HCT116 (cell line): ENCODE data around the gene TRIM27. TPM values are rescaled to one million over a fixed set of nuclear protein-coding genes. Genes with fewer than 3 reads are reported as not detected.

Experiments
- ATAC-seq: fragments of 200-7000 bp; cut with Tn5 transposase; 2 replicates; pipeline ENCODE4 v1.9.1; 2020; ENCODE audit warnings: mild to moderate bottlenecking, moderate library complexity
- Bru-seq: library from RNA; stranded (reverse); fragments of 400-500 nt; gene quantifications from one replicate; lab custom pipeline; 2021; lab: Mats Ljungman, UMichigan
- BruChase-seq, 2 experiments: library from RNA; stranded (reverse); fragments of 400-500 nt; gene quantifications; one replicate each; lab custom pipeline; 2021; lab: Mats Ljungman, UMichigan
- BruUV-seq: library from RNA; stranded (reverse); fragments of 400-500 nt; replicated peaks from 2 replicates; lab custom pipeline; 2021; lab: Mats Ljungman, UMichigan
- CTCF ChIA-PET: fragments of 300-600 bp; sonication (Branson Sonifier 250); formaldehyde crosslinking; loops from one replicate; lab custom pipeline; 2021; ENCODE audit warnings: antibody characterized with exemption; lab: Charles Lee
- POLR2A ChIA-PET: fragments of 300-600, 350-600 bp; sonication (Branson Sonifier 250); formaldehyde crosslinking; loops from one replicate; lab custom pipeline; 2021; ENCODE audit warnings: antibody characterized with exemption; lab: Charles Lee
- RAD21 ChIA-PET, 2 experiments: fragments of 300-600 bp; sonication (Branson Sonifier 250); formaldehyde crosslinking; loops; one replicate each; lab custom pipeline; 2023; ENCODE audit warnings: low total read pairs in 2 of 2; ENCODE audit not compliant: uncharacterized antibody in 2 of 2, unreplicated experiment in 2 of 2, low non-redundant PET in 1 of 2; lab: Charles Lee
- DNase-seq: peaks from one replicate; pipeline ENCODE4 v3.0.0-alpha.2; 2010; ENCODE audit warnings: low read depth, low spot score
- H2AFZ ChIP-seq: fragments of 200-600 bp; shearing (Covaris generic), sonication (generic); 2 replicates; pipeline ENCODE4 v1.6.1; 2017; ENCODE audit warnings: low read depth, mixed run types, mixed read lengths, antibody characterized with exemption, low read length; ENCODE audit not compliant: poor library complexity, severe bottlenecking
- H3K27ac ChIP-seq: 2 replicates; pipeline ENCODE4 v1.5.1; 2012; ENCODE audit warnings: low read depth, low read length
- H3K27me3 ChIP-seq: fragments of 200-600 bp; sonication (generic); 2 replicates; pipeline ENCODE4 v1.6.1; 2016; ENCODE audit warnings: mixed run types, low read length, mixed read lengths; ENCODE audit not compliant: insufficient read depth
- H3K36me3 ChIP-seq, 2 experiments: fragments of 200-500 bp in 1 of 2; fragments of 200-600 bp in 1 of 2; sonication (Bioruptor generic) in 1 of 2; sonication (generic) in 1 of 2; 2 replicates each; pipeline versions ENCODE4 v1.5.1 to v1.6.1; 2014 to 2016; ENCODE audit warnings: low read length in 2 of 2, inconsistent platforms in 1 of 2, mixed read lengths in 1 of 2, mixed run types in 1 of 2; ENCODE audit not compliant: insufficient read depth in 2 of 2, control insufficient read depth in 1 of 2
- H3K4me1 ChIP-seq, 2 experiments: fragments of 200-600 bp in 1 of 2; sonication (generic) in 1 of 2; 2 replicates each; pipeline versions ENCODE4 v1.5.1 to v1.6.1; 2012 to 2017; ENCODE audit warnings: low read length in 2 of 2, inconsistent platforms in 1 of 2, mild to moderate bottlenecking in 1 of 2, mixed read lengths in 1 of 2, mixed run types in 1 of 2, moderate library complexity in 1 of 2; ENCODE audit not compliant: insufficient read depth in 2 of 2, control insufficient read depth in 1 of 2
- H3K4me2 ChIP-seq: fragments of 200-600 bp; sonication (generic); 2 replicates; pipeline ENCODE4 v1.6.1; 2017; ENCODE audit warnings: mixed run types, low read length, mixed read lengths
- H3K4me3 ChIP-seq, 2 experiments: fragments of 200-600 bp in 1 of 2; sonication (generic) in 1 of 2; replicated peaks in 1 of 2; 2 replicates each; pipeline ENCODE4 v1.5.1; 2011 to 2016; ENCODE audit warnings: low read length in 2 of 2, control low read depth in 1 of 2, low read depth in 1 of 2, mild to moderate bottlenecking in 1 of 2, mixed read lengths in 1 of 2, mixed run types in 1 of 2
- H3K79me2 ChIP-seq: fragments of 200-600 bp; sonication (generic); 2 replicates; pipeline ENCODE4 v1.6.1; 2017; ENCODE audit warnings: mild to moderate bottlenecking, mixed run types, low read length, moderate library complexity, mixed read lengths; ENCODE audit not compliant: insufficient read depth
- H3K9ac ChIP-seq: fragments of 200-600 bp; sonication (generic); 2 replicates; pipeline ENCODE4 v1.6.1; 2016; ENCODE audit warnings: low read length, mixed read lengths
- H3K9me2 ChIP-seq: fragments of 200-600 bp; sonication (generic), shearing (Covaris generic); 2 replicates; pipeline ENCODE4 v1.6.1; 2017; ENCODE audit warnings: mixed run types, mild to moderate bottlenecking, moderate library complexity; ENCODE audit not compliant: insufficient read depth
- H3K9me3 ChIP-seq, 2 experiments: fragments of 200-500 bp in 1 of 2; fragments of 200-600 bp in 1 of 2; sonication (Bioruptor generic) in 1 of 2; sonication (generic) in 1 of 2; 2 replicates each; pipeline ENCODE4 v1.6.1; 2014 to 2017; ENCODE audit warnings: low read length in 2 of 2, mixed read lengths in 2 of 2, inconsistent platforms in 1 of 2, low read depth in 1 of 2, mild to moderate bottlenecking in 1 of 2, mixed run types in 1 of 2, moderate library complexity in 1 of 2; ENCODE audit not compliant: control insufficient read depth in 1 of 2, insufficient read depth in 1 of 2
- H4K20me1 ChIP-seq: fragments of 200-600 bp; sonication (generic), shearing (Covaris generic); 2 replicates; pipeline ENCODE4 v1.6.1; 2017; ENCODE audit warnings: mixed run types, mild to moderate bottlenecking, moderate library complexity; ENCODE audit not compliant: insufficient read depth
- ATF3 ChIP-seq: IDR thresholded peaks from 2 replicates; pipeline ENCODE4 v1.6.1; 2012
- CBX3 ChIP-seq: IDR thresholded peaks from 2 replicates; pipeline ENCODE4 v1.6.1; 2012; ENCODE audit warnings: low read depth
- CEBPB ChIP-seq: IDR thresholded peaks from 2 replicates; pipeline ENCODE4 v1.6.1; 2012; ENCODE audit warnings: low read depth
- CTCF ChIP-seq, 3 experiments: fragments of 200-600 bp in 1 of 3; sonication (generic) in 1 of 3; IDR thresholded peaks in 2 of 3; conservative IDR thresholded peaks in 1 of 3; 2 replicates each; pipeline ENCODE4 v1.5.1; 2012 to 2017; ENCODE audit warnings: low read depth in 2 of 3, low read length in 2 of 3, antibody characterized with exemption in 1 of 3, borderline replicate concordance in 1 of 3, control low read depth in 1 of 3, mild to moderate bottlenecking in 1 of 3, mixed read lengths in 1 of 3, mixed run types in 1 of 3, moderate library complexity in 1 of 3; ENCODE audit not compliant: insufficient read depth in 1 of 3
- EGR1 ChIP-seq: IDR thresholded peaks from 2 replicates; pipeline ENCODE4 v1.6.1; 2012; ENCODE audit warnings: low read depth
- ELF1 ChIP-seq: IDR thresholded peaks from 2 replicates; pipeline ENCODE4 v1.6.1; 2012; ENCODE audit warnings: low read depth, borderline replicate concordance
- EZH2phosphoT487 ChIP-seq: fragments of 200-600 bp; IDR thresholded peaks from 2 replicates; pipeline ENCODE4 v1.6.1; 2018; ENCODE audit warnings: antibody characterized with exemption, borderline replicate concordance
- FOSL1 ChIP-seq: IDR thresholded peaks from 2 replicates; pipeline ENCODE4 v1.6.1; 2012; ENCODE audit warnings: low read depth
- JUND ChIP-seq: IDR thresholded peaks from 2 replicates; pipeline ENCODE4 v1.6.1; 2012
- MAX ChIP-seq: IDR thresholded peaks from 2 replicates; pipeline ENCODE4 v1.6.1; 2012
- POLR2A ChIP-seq: IDR thresholded peaks from 2 replicates; pipeline ENCODE4 v1.7.0; 2011; ENCODE audit warnings: borderline replicate concordance; ENCODE audit not compliant: insufficient read depth, insufficient read length; ENCODE audit errors: extremely low read depth
- POLR2AphosphoS5 ChIP-seq: IDR thresholded peaks from 2 replicates; pipeline ENCODE4 v1.6.1; 2011; ENCODE audit warnings: mild to moderate bottlenecking, low read depth, low read length, moderate library complexity
- RAD21 ChIP-seq: IDR thresholded peaks from 2 replicates; pipeline ENCODE4 v1.6.1; 2012; ENCODE audit warnings: low read depth, mild to moderate bottlenecking
- SIN3A ChIP-seq: IDR thresholded peaks from 2 replicates; pipeline ENCODE4 v1.6.1; 2012; ENCODE audit warnings: low read depth
- SP1 ChIP-seq: IDR thresholded peaks from 2 replicates; pipeline ENCODE4 v1.6.1; 2012; ENCODE audit warnings: low read depth
- TCF7L2 ChIP-seq: IDR thresholded peaks from 2 replicates; pipeline ENCODE4 v1.7.0; 2011; ENCODE audit warnings: borderline replicate concordance, inconsistent platforms; ENCODE audit not compliant: insufficient read depth, insufficient read length; ENCODE audit errors: extremely low read depth
- YY1 ChIP-seq: IDR thresholded peaks from 2 replicates; pipeline ENCODE4 v1.6.1; 2011; ENCODE audit warnings: low read length, low read depth, moderate library complexity, mild to moderate bottlenecking; ENCODE audit not compliant: insufficient replicate concordance; ENCODE audit errors: extremely low read depth
- ZBTB33 ChIP-seq: IDR thresholded peaks from 2 replicates; pipeline ENCODE4 v1.6.1; 2011; ENCODE audit warnings: mild to moderate bottlenecking, low read length, moderate library complexity; ENCODE audit not compliant: insufficient replicate concordance; ENCODE audit errors: extremely low read depth
- ZFX ChIP-seq: fragments of 450-650 bp; IDR thresholded peaks from 2 replicates; pipeline ENCODE4 v1.6.1; 2017
- ZNF274 ChIP-seq: fragments of 200-500 bp; sonication (Bioruptor generic); IDR thresholded peaks from 2 replicates; pipeline ENCODE4 v1.6.1; 2014; ENCODE audit warnings: mild to moderate bottlenecking, low read depth, low read length, inconsistent platforms
- intact Hi-C: fragments of 100-400 bp; cut with micrococcal nuclease; formaldehyde crosslinking; loops from 2 replicates; pipeline ENCODE4 v1.10.0; 2022
- long read RNA-seq: library from polyadenylated mRNA; unstranded; transcript quantifications from one replicate; pipeline ENCODE4 v2.0.0, GENCODE V29; 2021; ENCODE audit not compliant: unreplicated experiment
- polyA plus RNA-seq: library from polyadenylated mRNA; unstranded; fragments of >200 nt; gene quantifications from 2 replicates; pipeline ENCODE4 v1.2.1, GENCODE V29; 2012; ENCODE audit warnings: missing spikeins
- total RNA-seq: library from RNA; stranded (reverse); gene quantifications from one replicate; pipeline ENCODE4 v1.2.1, GENCODE V29; 2021; ENCODE audit not compliant: unreplicated experiment

Gene TRIM27
- total RNA-seq (62.5 TPM), Bru-seq, nascent RNA (percentile 92 among the genes with signal in this experiment), BruChase-seq, experiment 1, labeled RNA remaining after a 6-hour chase (percentile 85 among the genes with signal in this experiment), BruChase-seq, experiment 2, labeled RNA remaining after a 2-hour chase (percentile 95 among the genes with signal in this experiment)
- 40.8 and 45.8 TPM in 2 replicates for polyA plus RNA-seq
- long read RNA-seq, transcript TRIM27-202 (8 exons, 2,967 nt): major isoform, 114 of 156 reads
- long read RNA-seq, partial matches to known transcripts: 14 of 156 reads
- long read RNA-seq, other reads (novel, unspliced or antisense): 28 of 156 reads

- Histone ChIP-seq H3K9me2 (no peaks in the 10 kb centered on the region), H3K4me3 (peak within 1 kb of the TSS; percentile 95 to 99), H3K4me2 (peak within 1 kb of the TSS; percentile 84), H3K27me3 (no peaks in the 10 kb centered on the region), H3K79me2 (peaks cover 50% of the 10 kb centered on the region), H2AFZ (peak within 1 kb of the TSS; percentile 31), H3K9me3 (no peaks in the 10 kb centered on the region)
- RAD21 ChIA-PET: interaction anchor here in 1 of 2 experiments (0.7 kb wide), 1 partner anchor 82 kb away, joined by 4 read pairs; no protein-coding TSS in a partner anchor
- TF ChIP-seq MAX (peak; percentile 89), POLR2AphosphoS5 (peak; percentile 98), ZFX (peak; percentile 89), EGR1 (peak; percentile 80), ZBTB33 (peak; percentile 40), CEBPB (no peak), SP1 (peak; percentile 67), CBX3 (peak; percentile 78), YY1 (peak; percentile 5), POLR2A (peak; percentile 90), EZH2phosphoT487 (no peak), ATF3 (no peak), FOSL1 (no peak), RAD21 (0 out of 2 replicates have a peak, but pooled peaks have one; percentile 9), ZNF274 (no peak), CTCF (IDR thresholded peaks at IDR 0.05 in 2 of 3, conservative IDR thresholded peaks at IDR 0.05 in 1 of 3; ENCODE audit: borderline replicate concordance in 1 of 3, insufficient read depth in 1 of 3, low read depth in 2 of 3, low read length in 2 of 3) (no peak), JUND (no peak; the same call in 1 of the 2 replicates), SIN3A (peak; percentile 97), ELF1 (no peak; the same call in 1 of the 2 replicates), TCF7L2 (no peak)
- TF ChIP-seq, all 23 proteins: peak for 11
- intact Hi-C loops: loop anchor here (2.0 to 5.0 kb wide), 2 partner anchors 15 to 1044 kb away; no protein-coding TSS in a partner anchor
- Histone ChIP-seq H3K36me3 (peaks cover 20 to 32% of the 10 kb centered on the region in 2 experiments), H4K20me1 (no peaks in the 10 kb centered on the region), H3K9ac (peak within 1 kb of the TSS; percentile 98), H3K27ac (peak within 1 kb of the TSS; percentile 98), H3K4me1 (peaks cover 14 to 27% of the 10 kb centered on the region in 2 experiments)
- CTCF ChIA-PET: interaction anchor here (1.6 to 3.1 kb wide), 2 partner anchors 15 to 86 kb away, joined by 9 read pairs; no protein-coding TSS in a partner anchor
- no TSS peak for BruUV-seq
- ATAC-seq (peak; percentile 89), DNase-seq (peak; percentile 57)
- POLR2A ChIA-PET: interaction anchor here (0.6 to 3.5 kb wide), 13 partner anchors 10 to 128 kb away, joined by 3 to 18 read pairs (median 4); no protein-coding TSS in a partner anchor
These were observed at the start of gene TRIM27 for GRCh38 chr6:28923318-28924102. Gene TRIM27 (minus strand): TSS chr6:28923985. CDS start chr6:28923632, 353 bp downstream.
